Measurements from ENCODE around the gene QRFP.

The QRFP gene

GRCh38 chr9:130872093-130872492 is 24.5 kb downstream of the QRFP start:
- no peak for DNase-seq (ENCODE audit: low read depth in 2 of 2)

DNA sequence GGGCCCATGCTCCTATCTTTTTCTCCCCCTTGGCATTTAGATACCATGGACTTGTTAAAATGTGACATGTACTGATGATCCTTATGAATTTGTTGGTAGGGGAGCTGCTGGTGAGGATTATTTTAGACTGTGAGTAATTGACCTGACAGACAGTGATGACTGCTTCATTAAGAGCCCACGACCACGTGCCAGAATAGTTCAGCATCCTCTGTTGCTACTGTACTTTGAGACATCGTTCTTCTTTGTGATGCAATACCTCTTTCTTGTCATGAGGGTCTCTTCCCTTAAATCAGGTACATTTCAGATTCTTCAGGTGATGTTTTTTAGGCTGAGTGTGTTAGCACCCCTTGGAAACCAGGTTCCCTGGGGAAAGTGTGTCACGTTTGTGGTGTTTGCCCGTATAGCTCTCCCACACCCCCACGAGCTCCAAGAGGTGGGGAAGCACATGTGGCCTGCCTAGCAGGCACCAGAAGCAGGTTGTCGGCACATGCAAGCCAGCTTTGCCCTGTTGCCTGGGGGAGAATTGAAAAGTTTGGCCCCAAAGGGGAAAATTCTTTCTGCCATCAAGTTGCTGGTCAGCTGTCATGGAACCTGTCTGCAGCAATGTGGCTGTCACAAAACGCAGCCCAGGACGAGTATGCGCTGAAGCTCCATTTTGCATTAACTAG is 25.1 kb downstream of the QRFP start:
- DNase-seq (ENCODE audit: low read depth in 2 of 2), result no peak

DNA sequence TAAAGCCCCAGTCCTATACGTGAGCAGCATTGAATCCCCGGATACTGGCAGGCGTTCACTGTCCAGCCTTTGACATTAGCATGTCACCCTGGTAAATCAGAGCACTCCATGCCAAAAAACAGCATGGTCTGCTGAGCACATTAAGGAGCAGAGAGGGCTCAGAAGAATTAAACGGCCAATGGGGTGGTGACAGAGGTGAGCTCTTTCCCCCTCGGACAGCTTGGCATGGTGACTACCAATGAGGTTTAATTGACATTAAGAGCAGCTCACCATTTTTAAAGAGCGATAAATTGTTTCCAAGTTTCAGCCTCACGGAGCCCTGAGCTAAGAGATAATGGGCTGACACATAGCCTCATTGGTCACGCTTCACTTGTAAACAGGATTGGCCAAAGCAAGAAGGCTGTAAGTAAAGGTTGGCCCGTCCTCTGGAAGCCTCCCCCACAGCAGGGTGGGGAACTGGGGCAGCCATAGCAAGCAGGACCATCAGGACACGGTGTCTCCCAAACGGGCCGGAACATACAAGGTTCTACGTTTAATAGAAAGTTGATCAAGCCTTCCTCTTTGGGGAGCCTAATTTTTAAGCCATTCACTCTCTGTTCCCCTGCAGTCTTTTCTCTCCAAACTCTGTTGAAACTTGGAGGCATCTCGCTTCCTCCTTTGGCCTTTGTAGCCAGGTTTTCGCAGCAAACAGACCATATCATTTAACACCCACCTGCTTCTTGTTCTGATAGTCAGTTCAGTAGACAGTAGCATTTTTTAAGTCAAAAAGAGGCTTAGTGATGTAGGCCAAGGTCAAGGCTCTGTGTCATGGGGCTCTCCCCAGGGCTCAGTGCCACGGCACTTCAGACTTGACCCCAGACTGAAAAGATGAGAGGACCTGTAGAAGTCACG is 25.9 kb downstream of the QRFP start:
- DNase-seq (ENCODE audit: low read depth in 2 of 2), result no peak

DNA sequence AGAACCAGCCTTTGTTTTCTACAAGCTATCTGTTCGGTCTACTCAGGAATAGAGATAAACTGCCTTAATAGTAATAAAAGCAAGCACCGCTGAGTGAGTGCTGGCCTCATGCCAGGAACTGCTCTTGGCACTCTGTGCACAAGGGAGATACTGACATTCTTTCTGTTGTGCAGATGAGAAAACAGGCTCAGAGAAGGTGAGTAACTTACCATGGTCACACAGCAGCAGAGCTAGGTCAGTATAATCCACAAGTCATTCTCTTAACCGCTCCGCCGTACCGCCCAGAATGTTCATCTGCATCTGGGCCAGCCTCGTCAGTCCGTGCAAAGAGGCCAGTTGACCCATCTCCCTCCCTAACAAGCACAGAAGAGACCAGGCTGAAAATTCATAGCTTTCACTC is 27.4 kb downstream of the QRFP start:
- DNase-seq (ENCODE audit: low read depth in 2 of 2), result no peak

- DNase-seq (ENCODE audit: low read depth in 2 of 2), result no peak
These were observed 28.4 kb downstream of the QRFP start for GRCh38 chr9:130868230-130868629.

- DNase-seq (ENCODE audit: low read depth in 2 of 2), result no peak
These were observed 29.1 kb downstream of the QRFP start for GRCh38 chr9:130867556-130867955.

DNA sequence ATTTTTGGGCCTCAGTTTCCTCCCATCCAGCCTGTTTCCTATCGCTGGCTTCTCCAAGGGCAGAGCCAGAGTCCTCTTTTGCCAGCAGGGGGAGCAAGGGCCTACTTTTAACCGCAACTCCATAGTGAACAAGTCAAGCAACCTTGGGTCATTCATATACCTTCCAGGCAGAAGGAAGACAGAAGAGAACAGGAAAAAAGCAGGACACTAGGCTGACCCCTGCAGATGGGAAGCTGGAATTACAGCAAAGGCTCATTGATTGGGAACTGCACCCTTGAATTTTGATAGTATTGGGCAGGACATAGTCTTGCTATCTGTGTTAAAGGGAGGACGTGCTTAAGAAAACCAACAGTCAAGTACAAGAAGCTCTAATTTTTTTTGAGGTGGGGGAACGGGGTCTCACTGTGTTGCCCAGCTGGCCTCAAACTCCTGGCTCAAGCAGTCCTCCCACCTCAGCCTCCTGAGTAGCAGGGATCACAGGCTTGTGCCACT is 30.1 kb downstream of the QRFP start:
- peak; percentile 28 to 37 for DNase-seq (ENCODE audit: low read depth in 2 of 2)

- DNase-seq (ENCODE audit: low read depth in 2 of 2), result no peak
These were observed 30.7 kb downstream of the QRFP start for GRCh38 chr9:130865921-130866320.

DNA sequence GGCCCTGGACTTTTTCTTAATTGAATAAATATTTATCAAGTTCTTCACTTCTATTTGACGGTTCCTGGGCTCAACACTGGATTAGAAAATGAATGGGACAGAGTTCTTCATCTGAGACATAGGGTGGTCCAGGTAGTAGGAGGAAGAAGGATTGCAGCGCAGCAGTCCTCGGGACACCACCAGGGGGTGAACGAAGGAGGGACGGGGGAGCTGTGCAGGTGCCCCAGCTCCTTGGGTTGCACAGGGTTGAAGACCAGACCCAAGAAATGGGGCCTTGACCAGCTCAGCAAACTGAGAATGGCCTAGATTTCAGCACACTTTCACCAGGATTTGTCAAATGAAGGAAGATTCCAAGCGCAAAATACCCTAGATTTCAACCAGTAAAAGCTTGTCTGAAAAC is 32.1 kb downstream of the QRFP start:
- DNase-seq (ENCODE audit: low read depth in 2 of 2), result no peak

- DNase-seq (ENCODE audit: low read depth in 2 of 2), result no peak
These were observed 33.9 kb downstream of the QRFP start for GRCh38 chr9:130862747-130863146.

GRCh38 chr9:130862217-130862616 is 34.4 kb downstream of the QRFP start:
- DNase-seq (ENCODE audit: low read depth in 2 of 2), result no peak

DNA sequence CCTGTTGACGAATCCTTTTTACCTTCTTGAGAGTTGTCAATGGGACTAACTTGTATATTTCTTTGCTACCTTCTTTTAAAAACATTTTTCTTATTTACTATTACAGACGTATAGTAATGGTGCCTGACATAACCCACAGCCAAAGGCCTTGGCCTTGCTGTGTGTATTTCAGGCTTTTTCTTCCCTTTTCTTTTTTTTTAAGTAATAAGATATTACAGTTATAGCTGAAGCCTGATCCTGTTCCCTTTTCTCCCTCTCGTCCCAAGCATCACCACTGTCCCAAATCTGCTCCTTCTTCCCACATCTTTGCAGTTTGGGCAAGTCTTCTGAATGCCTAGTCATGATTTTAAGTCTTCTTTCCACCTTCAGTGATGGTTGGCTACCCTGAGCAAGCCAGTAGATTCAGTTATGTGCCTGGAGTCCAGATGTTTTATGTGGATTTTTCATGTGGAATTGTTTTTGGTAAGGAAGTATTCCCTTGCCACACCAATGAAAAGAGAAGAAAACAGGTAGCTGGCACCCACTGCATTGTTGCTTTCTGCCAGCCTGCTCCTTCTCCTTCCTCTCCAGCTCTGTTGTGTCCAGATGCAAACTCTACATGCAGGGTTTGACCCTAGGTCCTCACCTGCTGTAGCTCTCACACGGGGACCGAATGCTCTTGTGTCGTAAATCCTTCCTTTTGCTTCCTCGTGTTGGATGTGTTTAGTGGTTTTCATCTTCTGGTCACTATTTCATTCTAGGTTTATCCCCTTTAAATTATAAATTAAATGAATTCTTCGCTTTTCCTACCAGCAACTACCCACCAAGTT is 35.0 kb downstream of the QRFP start:
- DNase-seq (ENCODE audit: low read depth in 2 of 2), result no peak

DNA sequence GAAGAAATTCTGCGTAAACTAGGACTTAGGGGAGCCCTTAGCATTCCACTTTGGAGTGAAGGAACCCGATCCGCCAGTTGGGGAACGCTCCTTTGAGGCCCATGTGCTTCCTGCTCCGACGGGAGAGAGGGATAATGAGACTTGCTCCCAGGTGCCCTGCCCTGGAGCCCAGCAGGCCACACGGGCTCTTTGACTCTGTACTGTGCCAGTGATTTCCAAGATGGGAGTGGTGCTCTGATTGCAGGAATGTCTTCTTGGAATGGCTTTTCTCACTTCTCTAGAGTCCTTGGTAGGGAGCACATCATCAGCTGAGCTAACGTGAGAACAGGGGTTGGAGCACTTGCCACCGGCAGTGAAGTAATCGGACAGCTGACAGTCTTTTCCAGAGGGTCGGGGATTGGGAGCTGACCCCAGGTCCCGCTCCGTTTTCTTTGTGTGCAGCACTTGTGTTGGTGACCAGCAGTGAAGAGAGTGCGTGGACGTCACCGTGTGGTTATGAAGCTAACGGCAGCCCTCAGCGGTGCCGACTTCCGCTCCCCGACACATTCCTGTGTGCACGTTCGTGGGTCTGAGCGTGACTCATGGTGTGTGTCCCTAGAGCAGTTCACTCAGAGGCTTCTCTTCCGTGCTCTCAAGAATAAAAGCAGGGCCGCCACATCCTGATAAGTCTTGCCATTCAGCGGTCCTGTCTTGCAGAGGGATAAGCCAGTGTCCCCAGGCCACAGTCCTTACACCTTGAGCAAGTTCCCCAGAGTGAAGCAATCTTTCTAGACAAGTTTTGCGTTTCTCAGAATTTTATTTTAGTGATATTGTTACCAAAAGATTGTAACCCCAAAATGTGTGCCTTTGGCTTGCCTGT is 35.9 kb downstream of the QRFP start:
- DNase-seq (ENCODE audit: low read depth in 2 of 2), result no peak

- no peak for DNase-seq (ENCODE audit: low read depth in 2 of 2)
These were observed 37.6 kb downstream of the QRFP start for GRCh38 chr9:130858739-130859705.

DNA sequence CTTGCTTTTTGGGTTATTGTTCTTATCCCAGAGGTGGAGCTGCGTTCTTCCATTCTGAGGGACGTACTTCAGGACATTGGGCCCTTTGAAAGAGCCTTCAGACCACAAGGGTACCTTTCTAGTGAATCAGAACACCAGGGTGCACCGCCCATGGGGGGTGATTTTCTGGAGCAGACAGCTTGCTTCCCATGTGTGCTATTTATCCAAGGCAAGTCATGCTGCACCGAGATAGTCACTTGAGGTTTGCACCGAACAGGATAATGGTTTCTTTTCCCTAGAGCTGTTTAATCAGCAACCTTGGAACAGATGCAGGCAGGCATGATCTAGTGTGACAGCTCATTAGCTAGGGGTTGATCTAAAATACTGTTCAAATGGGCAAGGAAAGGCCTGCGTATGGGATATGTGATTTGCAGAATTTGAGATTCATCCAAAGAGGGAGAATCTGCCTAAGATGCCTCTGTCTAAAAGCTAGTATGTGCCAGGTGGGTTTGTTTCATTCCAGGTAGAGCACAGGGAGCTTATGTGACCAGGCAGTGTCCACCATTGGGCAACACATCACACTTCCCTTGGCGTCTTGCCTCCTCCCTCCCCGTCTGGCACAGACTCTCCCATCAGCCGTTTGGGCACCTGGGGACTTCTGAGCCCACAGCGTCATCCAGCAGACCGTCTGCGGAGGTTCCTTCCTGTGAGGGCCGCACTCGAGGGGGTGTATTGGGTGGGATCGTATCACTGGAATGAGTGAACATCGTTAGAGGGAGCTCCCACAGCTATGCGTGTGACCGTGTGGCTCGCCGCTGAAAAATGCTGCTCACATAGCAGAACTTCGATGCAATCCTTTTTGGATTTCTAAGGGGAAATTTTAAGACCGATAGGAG is 38.5 kb downstream of the QRFP start:
- DNase-seq (ENCODE audit: low read depth in 2 of 2), result no peak

DNA sequence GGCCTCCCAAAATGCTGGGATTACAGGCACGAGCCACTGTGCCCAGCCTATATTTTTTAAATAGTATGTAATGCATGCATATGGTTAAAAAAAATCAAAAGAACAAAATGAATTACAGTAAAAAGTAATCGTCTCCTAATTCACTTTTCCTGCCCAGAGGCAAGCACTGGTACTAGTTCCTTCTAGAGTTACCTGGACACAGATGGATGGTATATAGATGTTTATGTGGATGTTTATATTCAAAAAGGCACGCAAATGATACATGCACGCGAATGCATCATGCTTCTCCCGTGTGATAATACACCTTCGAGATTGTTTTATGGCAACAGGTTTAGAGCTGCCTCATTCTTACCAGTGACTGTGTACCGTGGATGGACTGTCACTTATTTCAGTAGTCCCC is 40.1 kb downstream of the QRFP start:
- no peak for DNase-seq (ENCODE audit: low read depth in 2 of 2)

- no peak for DNase-seq (ENCODE audit: low read depth in 2 of 2)
These were observed 41.8 kb downstream of the QRFP start for GRCh38 chr9:130854835-130855234.

DNA sequence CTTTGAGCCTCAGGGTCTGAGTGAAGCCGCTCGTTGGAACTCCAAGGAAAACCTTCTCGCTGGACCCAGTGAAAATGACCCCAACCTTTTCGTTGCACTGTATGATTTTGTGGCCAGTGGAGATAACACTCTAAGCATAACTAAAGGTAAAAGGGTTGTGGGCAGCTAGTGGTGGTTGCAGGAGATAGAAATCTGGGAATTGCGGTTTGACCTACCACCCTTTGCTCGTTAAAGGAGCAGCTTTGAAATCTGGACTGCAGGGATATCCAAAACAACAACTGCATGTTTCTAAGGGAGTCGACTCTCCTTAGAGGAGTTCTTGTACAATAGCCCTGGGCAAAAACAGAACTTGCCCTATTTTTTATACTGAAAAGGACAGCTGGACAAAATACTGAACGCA is 42.5 kb downstream of the QRFP start:
- no peak for DNase-seq (ENCODE audit: low read depth in 2 of 2)

- DNase-seq (ENCODE audit: low read depth in 2 of 2), result no peak
These were observed 43.8 kb downstream of the QRFP start for GRCh38 chr9:130852801-130853200.
